GM21423 (cell line): Measurements from ENCODE around the gene ATP6AP1.

Experiments used
- ATAC-seq: cut with Tn5 transposase; IDR thresholded peaks from one replicate; pipeline ENCODE4 v1.9.1; 2021; ENCODE audit warnings: mild to moderate bottlenecking, moderate library complexity; ENCODE audit not compliant: unreplicated experiment

Gene ATP6AP1

GRCh38 chrX:154430479-154430878 is 2.0 kb downstream of the ATP6AP1 start:
- no peak for ATAC-seq

- ATAC-seq = no peak
Measured at GRCh38 chrX:154430916-154431315, 2.4 kb downstream of the ATP6AP1 start.

- no peak for ATAC-seq
Measured at GRCh38 chrX:154431341-154431740, 2.9 kb downstream of the ATP6AP1 start.

- no peak for ATAC-seq
Measured at GRCh38 chrX:154432210-154432609, 3.7 kb downstream of the ATP6AP1 start.

GRCh38 chrX:154433605-154434004 is 5.1 kb downstream of the ATP6AP1 start:
- ATAC-seq = no peak

- ATAC-seq = no peak
Measured at GRCh38 chrX:154434394-154435168, 6.1 kb downstream of the ATP6AP1 start.

GRCh38 chrX:154435171-154435733 is 6.8 kb downstream of the ATP6AP1 start:
- no peak for ATAC-seq

- ATAC-seq = peak; percentile 65
Measured at GRCh38 chrX:154436374-154436982, 8.0 kb downstream of the ATP6AP1 start.

- ATAC-seq = peak; percentile 33
Measured at GRCh38 chrX:154436983-154437752, 8.7 kb downstream of the ATP6AP1 start, which contains the start of gene GDI1. TSS of gene GDI1 (plus strand) at chrX:154437154. CDS start at chrX:154437255, 101 bp downstream.

GRCh38 chrX:154437971-154438893 is 9.8 kb downstream of the ATP6AP1 start:
- ATAC-seq = no peak

GRCh38 chrX:154439841-154440240 is 11.4 kb downstream of the ATP6AP1 start:
- ATAC-seq = no peak

GRCh38 chrX:154440623-154441357 is 12.3 kb downstream of the ATP6AP1 start:
- no peak for ATAC-seq

- ATAC-seq = no peak
Measured at GRCh38 chrX:154441564-154441963, 13.1 kb downstream of the ATP6AP1 start.

- no peak for ATAC-seq
Measured at GRCh38 chrX:154441984-154442707, 13.7 kb downstream of the ATP6AP1 start.

GRCh38 chrX:154443479-154443910 is 15.0 kb downstream of the ATP6AP1 start:
- ATAC-seq = peak; percentile 8

GRCh38 chrX:154443992-154444754 is 15.7 kb downstream of the ATP6AP1 start, which contains the start of gene FAM50A:
TSS of gene FAM50A (plus strand) at chrX:154444141. CDS start at chrX:154444236, 95 bp downstream.
- ATAC-seq = peak; percentile 76

GRCh38 chrX:154444755-154445246 is 16.3 kb downstream of the ATP6AP1 start:
- ATAC-seq = no peak

- ATAC-seq = no peak
Measured at GRCh38 chrX:154445776-154446175, 17.3 kb downstream of the ATP6AP1 start.
